GM12864 (cell line): Measurements from ENCODE around the gene NFKB2.

Experiments
- DNase-seq: peaks from one replicate; pipeline ENCODE4 v3.0.0-alpha.2; 2011; ENCODE audit warnings: low read depth
- H3K4me3 ChIP-seq: 2 replicates; pipeline ENCODE4 v1.5.1; 2011; ENCODE audit warnings: mild to moderate bottlenecking, low read depth, low read length, control low read depth
- CTCF ChIP-seq: IDR thresholded peaks from 2 replicates; pipeline ENCODE4 v1.5.1; 2011; ENCODE audit warnings: low read depth, mild to moderate bottlenecking, moderate library complexity, low read length, control low read depth, inconsistent platforms; ENCODE audit errors: missing control alignments

NFKB2 gene

GRCh38 chr10:102394079-102394800 is 1.3 kb upstream of the NFKB2 start:
- H3K4me3 ChIP-seq, result peak overlapping the region; percentile 70
- TF ChIP-seq CTCF, result no peak
- DNase-seq, result peak; percentile 89

DNA sequence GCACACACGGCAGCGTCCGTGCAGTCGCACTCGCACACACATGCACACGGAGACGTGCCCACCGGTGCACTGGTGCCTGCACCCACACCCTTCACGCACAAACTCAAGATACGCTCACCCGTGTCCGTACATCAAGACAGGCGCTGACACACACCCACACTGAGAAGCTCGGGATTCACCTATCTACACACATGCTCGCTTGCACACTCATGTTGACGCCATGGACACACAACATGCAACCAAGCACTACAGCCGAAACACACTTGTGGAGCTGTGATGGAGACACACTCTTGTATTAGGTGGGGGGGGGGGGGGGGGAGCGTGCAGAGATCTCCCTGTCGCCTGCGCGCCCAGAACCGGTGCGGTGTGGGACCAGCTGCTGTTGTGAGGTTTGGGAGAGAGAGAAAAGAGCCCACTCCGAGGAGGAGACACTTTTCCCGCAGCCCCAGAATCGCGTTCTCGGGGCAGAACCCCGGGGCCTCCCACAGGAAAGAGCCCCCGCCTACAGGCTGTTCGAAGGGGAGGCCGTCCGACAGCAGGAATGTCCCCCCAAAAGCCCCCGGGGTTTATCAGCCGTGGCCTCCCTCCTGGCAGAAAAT is 605 bp upstream of the NFKB2 start:
- peak overlapping the region; percentile 70 for H3K4me3 ChIP-seq
- peak; percentile 39 for DNase-seq
- no peak for TF ChIP-seq CTCF

DNA sequence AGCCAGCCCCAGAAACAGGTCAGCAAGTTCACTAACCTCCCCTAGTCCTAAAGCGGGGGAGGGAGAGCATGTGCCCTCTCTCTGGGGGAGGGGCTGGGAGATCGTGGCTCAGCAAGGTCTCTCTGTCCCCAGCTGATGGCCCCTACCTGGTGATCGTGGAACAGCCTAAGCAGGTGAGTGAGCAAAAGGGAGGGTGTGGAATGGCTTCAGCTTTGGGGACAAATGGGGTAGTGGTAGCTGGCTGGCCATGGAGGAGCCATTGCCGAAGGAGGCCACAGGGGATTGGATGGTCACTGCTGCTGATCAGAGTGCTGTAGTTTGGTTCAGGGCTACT is 779 bp downstream of the NFKB2 start:
- TF ChIP-seq CTCF, result no peak
- no peak for DNase-seq
- H3K4me3 ChIP-seq, result peak overlapping the region; percentile 70

DNA sequence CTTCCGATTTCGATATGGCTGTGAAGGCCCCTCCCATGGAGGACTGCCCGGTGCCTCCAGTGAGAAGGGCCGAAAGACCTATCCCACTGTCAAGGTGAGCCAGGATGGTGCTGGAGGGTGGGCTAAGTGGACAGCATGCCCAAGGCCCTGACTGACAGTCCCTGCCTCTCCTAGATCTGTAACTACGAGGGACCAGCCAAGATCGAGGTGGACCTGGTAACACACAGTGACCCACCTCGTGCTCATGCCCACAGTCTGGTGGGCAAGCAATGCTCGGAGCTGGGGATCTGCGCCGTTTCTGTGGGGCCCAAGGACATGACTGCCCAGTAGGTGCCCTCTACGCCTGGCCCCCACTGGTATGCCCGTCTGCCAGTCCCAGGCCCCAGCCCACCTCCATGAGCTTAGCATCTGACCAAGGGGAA is 1.2 kb downstream of the NFKB2 start:
- no peak for DNase-seq
- TF ChIP-seq CTCF, result no peak

GRCh38 chr10:102397222-102398171 is 2.0 kb downstream of the NFKB2 start:
- TF ChIP-seq CTCF, result no peak
- DNase-seq, result no peak
- peak overlapping the region; percentile 70 for H3K4me3 ChIP-seq

More for the DNA sequence above, 1.2 kb downstream of the NFKB2 start:
- H3K4me3 ChIP-seq, result peak overlapping the region; percentile 70

DNA sequence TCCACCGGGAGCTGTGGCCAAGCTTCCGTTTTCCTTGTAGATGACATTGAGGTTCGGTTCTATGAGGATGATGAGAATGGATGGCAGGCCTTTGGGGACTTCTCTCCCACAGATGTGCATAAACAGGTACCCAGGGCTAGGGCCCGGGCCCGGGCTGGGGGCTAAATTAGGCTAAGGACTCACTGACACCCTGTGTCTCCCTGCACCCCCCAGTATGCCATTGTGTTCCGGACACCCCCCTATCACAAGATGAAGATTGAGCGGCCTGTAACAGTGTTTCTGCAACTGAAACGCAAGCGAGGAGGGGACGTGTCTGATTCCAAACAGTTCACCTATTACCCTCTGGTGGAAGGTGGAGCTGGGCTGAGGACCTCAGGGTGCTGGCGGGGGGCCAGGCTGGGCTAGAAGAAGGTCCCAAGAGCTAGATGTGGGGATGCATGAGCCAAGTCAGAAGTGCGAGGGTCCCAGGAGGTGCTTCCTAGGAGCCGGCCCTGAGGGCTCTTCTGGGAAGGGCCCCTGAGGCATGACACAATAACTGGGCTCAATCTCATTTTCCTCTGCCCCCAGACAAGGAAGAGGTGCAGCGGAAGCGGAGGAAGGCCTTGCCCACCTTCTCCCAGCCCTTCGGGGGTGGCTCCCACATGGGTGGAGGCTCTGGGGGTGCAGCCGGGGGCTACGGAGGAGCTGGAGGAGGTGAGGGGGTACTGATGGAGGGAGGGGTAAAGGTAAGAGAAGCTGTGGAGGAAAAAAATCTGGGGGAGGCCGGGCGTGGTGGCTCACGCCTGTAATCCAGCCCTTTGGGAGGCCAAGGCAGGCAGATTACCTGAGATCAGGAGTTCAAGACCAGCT is 2.9 kb downstream of the NFKB2 start:
- DNase-seq, result no peak
- peak overlapping the region; percentile 70 for H3K4me3 ChIP-seq
- TF ChIP-seq CTCF, result no peak
